ENCODE data around the gene KBTBD4.
A peak's percentile ranks its signal among the peaks of the same experiment; 100 is the strongest.

GRCh38 chr11:47551086-47551485, 27.7 kb downstream of the KBTBD4 start:
- no peak for TF ChIP-seq ZNF274 (IDR thresholded peaks at IDR 0.05; ENCODE audit: low read depth, low read length)
- no peak for TF ChIP-seq POLR2AphosphoS5 (IDR thresholded peaks at IDR 0.05; ENCODE audit: low read depth, low read length)
- TF ChIP-seq ZBTB33 (IDR thresholded peaks at IDR 0.05; ENCODE audit: extremely low read depth, insufficient replicate concordance, low read length) = no peak
- TF ChIP-seq POLR2A (IDR thresholded peaks at IDR 0.05; ENCODE audit: borderline replicate concordance, extremely low read depth, insufficient read depth, insufficient read length) = no peak
- TF ChIP-seq CTCF (IDR thresholded peaks at IDR 0.05 in 2 of 3, conservative IDR thresholded peaks at IDR 0.05 in 1 of 3; ENCODE audit: borderline replicate concordance in 1 of 3, insufficient read depth in 1 of 3, low read depth in 2 of 3, low read length in 2 of 3) = peak; percentile 13 to 48 (median 41); a peak in 4 of 6 replicates
- TF ChIP-seq MAX (IDR thresholded peaks at IDR 0.05) = peak; percentile 43; the same call in 1 of the 2 replicates
- no peak for TF ChIP-seq YY1 (IDR thresholded peaks at IDR 0.05; ENCODE audit: extremely low read depth, insufficient replicate concordance, low read depth, low read length)
- TF ChIP-seq EZH2 (IDR thresholded peaks at IDR 0.05) = no peak
- no peak; the same call in 1 of the 2 replicates for TF ChIP-seq RAD21 (IDR thresholded peaks at IDR 0.05; ENCODE audit: low read depth)

Measured in HCT116 (cell line).